GM13976 (cell line): Measurements from ENCODE around the gene ACOT11.

ENCODE experiments used
- DNase-seq: peaks from one replicate; pipeline ENCODE4 v3.0.0; 2012; ENCODE audit warnings: low spot score
- in situ Hi-C: fragments of 300-500 bp; cut with MboI; formaldehyde crosslinking; loops from one replicate; pipeline ENCODE4 v1.12.0; 2022; ENCODE audit warnings: low sequenced_read_pairs, mixed read lengths, inconsistent platforms; ENCODE audit not compliant: unreplicated experiment
- TF ChIP-seq, protein P1 (sequence below): IDR thresholded peaks from 2 replicates; pipeline ENCODE4 v1.5.1; 2012; ENCODE audit warnings: borderline replicate concordance, mild to moderate bottlenecking; ENCODE audit not compliant: insufficient read depth; ENCODE audit errors: extremely low read depth, missing control alignments, control extremely low read depth

The ACOT11 gene

DNA sequence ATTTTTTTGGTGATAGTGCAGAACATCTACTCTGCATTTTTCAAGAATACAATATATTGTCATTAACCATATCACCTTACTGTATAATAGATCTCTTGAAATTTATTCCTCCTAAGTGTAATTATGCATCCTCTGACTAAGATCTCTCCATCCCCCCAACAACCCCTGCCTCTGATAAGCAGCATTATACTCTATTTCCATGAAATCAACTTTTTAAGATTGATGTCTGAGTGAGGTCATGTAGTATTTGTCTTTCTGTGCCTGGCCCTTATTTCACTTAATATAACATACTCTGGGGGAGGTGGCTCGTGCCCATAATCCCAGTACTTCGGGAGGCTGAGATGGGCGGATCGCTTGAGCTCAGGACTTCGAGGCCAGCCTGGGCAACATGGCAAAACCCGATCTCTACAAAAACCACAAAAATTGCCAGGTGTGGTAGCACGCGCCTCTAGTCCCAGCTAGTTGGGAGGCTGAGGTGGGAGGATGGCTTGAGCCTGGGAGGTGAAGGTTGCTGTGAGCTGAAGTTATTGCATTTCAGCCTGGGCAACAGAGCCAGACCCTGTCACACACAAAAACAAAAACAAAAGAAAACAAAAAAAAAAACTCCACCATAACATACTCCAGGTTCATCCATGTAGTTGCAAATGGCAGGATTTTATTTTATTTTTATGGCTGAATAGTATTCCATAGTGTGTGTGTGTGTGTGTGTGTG lies 5.7 kb downstream of the ACOT11 start:
- TF ChIP-seq, protein P1, sequence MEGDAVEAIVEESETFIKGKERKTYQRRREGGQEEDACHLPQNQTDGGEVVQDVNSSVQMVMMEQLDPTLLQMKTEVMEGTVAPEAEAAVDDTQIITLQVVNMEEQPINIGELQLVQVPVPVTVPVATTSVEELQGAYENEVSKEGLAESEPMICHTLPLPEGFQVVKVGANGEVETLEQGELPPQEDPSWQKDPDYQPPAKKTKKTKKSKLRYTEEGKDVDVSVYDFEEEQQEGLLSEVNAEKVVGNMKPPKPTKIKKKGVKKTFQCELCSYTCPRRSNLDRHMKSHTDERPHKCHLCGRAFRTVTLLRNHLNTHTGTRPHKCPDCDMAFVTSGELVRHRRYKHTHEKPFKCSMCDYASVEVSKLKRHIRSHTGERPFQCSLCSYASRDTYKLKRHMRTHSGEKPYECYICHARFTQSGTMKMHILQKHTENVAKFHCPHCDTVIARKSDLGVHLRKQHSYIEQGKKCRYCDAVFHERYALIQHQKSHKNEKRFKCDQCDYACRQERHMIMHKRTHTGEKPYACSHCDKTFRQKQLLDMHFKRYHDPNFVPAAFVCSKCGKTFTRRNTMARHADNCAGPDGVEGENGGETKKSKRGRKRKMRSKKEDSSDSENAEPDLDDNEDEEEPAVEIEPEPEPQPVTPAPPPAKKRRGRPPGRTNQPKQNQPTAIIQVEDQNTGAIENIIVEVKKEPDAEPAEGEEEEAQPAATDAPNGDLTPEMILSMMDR = no peak
- DNase-seq = no peak
- in situ Hi-C loops = no loop called here

DNA sequence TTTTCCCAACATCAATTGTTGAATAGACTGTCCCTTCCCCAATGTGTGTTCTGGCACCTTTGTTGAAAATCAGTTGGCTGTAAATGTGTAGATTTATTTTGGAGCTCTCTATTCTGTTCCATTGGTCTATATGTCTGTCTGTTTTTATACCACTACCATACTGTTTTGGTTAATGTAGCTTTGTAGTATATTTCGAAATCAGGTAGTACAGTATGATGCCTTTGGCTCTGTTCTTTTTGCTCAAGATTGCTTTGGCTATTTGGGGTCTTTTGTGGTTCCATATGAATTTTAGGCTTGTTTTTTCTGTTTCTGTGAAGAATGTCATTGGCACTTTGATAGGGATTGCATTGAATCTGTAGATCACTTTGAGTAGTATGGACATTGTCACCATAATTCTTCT lies 8.1 kb downstream of the ACOT11 start:
- in situ Hi-C loops = no loop called here

DNA sequence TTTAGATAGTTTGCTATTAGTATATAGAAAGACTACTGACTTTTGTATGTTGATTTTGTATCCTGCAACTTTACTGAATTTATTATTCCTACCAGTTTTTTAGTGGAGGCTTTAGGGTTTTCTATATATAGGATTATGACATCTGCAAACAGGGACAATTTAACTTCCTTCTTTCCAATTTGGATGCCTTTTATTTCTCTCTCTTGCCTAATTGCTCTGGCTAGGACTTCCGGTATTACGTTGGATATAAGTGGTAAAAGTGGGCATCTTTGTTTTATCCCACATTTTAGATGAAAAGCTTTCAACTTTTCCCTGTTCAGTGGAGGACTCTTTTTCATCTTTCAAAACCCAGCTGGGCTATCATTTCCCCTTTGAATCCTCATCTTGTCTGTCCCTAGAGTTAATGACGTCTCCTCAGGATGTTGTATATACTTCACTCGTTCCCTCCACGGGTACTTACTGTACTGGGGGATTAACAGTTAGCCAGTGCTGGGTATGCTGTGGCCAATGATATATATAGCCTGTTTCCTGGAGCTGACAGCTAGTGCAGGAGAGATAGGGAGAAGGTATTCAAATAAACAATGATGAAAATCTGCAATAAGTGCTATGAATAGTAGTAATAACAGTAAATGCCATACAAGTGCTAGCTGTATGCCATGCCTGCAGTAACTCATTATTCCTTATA lies 9.8 kb downstream of the ACOT11 start:
- DNase-seq = no peak
- TF ChIP-seq, protein P1 = no peak
- in situ Hi-C loops = no loop called here

More for the DNA sequence above, 8.1 kb downstream of the ACOT11 start:
- DNase-seq = no peak
- TF ChIP-seq, protein P1 = no peak

DNA sequence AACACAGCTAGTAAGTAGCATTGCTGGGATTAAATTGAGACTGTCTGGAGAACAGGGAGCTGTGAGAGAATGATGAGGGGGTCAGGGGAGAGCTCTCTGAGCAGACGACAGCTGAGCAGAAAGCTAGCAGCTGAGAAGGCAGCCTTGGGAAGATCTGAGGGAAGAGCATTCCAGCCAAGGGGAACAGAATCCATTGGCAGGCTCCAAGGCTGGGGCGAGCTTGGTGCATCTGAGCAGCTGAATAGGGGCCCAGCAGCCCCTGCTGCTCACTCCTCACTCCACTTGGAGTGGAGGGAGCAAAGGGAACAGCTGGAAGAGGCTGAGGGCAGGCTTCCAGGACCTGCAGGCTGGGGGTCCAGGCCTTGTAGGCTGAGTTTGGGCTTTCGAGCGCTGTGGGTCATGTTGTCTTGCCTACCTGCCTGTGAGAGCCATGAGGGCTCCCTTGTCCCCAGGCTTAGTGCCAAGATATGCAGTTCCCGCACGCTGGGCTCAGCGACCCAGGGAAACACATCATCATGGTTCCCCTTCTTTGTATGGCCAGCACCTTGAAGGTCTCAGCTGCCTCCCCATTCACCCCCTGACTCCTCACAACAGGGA lies 10.5 kb downstream of the ACOT11 start:
- DNase-seq = no peak
- in situ Hi-C loops = no loop called here
- TF ChIP-seq, protein P1 = no peak

DNA sequence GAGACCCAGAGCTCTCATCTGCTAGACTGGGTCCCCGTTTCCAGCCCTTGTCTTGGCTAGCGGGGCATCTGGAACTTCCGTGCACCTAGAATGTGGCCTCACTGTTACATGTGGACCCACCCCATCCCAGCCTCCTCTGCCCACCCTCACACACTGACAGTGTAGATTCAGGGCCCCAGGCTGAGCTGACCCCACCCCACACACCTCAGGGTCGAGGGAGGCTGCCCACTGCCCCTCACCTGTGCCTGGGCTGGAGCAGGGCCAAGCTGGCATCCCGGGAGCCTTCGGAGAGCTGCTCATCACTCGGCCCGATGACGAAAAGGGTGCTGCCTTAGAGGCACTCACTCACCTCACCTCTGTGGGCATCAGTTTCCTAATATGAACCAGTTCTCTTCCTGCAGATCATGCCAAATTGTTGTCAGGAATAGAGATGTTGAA lies 11.1 kb downstream of the ACOT11 start:
- in situ Hi-C loops = no loop called here
- DNase-seq = no peak
- TF ChIP-seq, protein P1 = no peak

DNA sequence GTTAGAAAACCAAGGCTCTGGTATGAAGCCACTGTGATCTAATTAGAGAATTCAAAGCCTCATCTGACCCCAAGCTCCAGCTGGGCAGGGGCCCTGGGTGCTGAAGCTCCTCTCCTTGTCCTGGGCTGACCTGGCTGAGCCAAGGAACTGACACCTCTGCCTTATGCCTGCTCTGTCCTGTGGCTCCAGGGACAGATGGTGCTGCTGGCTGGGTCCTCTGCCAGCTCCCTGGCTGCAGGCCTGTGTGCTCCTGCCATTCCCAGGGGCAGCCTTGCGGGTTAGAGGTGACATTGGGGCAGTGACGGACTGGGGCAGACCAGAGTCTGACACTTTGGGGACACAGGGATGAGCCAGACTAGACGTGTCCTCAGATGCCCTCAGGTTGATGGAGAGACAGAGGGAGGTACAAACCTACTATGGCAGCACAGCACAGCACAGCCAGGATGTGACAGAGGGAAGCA lies 11.8 kb downstream of the ACOT11 start:
- TF ChIP-seq, protein P1 = no peak
- no peak for DNase-seq
- in situ Hi-C loops = no loop called here
